K562 (cell line): ENCODE measurements around the gene NFKBIB. TPM values are rescaled to one million over a fixed set of nuclear protein-coding genes. Genes with fewer than 3 reads are reported as not detected.

Experiments used
- BCL6 ChIP-seq: fragments of 250-450 bp; sonication (Bioruptor Pico); IDR thresholded peaks from 2 replicates; pipeline ENCODE4 v1.4.0; 2020
- BRCA1 ChIP-seq, 2 experiments: fragments of 450-650 bp in 1 of 2; sonication (generic) in 1 of 2; formaldehyde crosslinking in 1 of 2; IDR thresholded peaks; 2 replicates each; pipeline versions ENCODE4 v1.5.0 to v1.6.1; 2017 to 2020; ENCODE audit warnings: mild to moderate bottlenecking in 1 of 2, missing genetic modification reagents in 1 of 2
- BRF1 ChIP-seq: IDR thresholded peaks from 3 replicates; pipeline ENCODE4 v1.6.1; 2011; ENCODE audit warnings: borderline replicate concordance, mild to moderate bottlenecking; ENCODE audit not compliant: insufficient read length; ENCODE audit errors: extremely low read depth
- CEBPB ChIP-seq: fragments of 450-650 bp; IDR thresholded peaks from 2 replicates; pipeline ENCODE4 v1.6.1; 2016; ENCODE audit warnings: missing genetic modification characterization, missing compliant biosample characterization
- CREB3 ChIP-seq: fragments of 450-650 bp; conservative IDR thresholded peaks from 2 replicates; pipeline ENCODE4 v1.6.1; 2016; ENCODE audit warnings: missing genetic modification characterization, low read depth, mild to moderate bottlenecking, missing compliant biosample characterization, moderate library complexity
- DLX4 ChIP-seq: fragments of 250-450 bp; sonication (Bioruptor Pico); IDR thresholded peaks from 2 replicates; pipeline ENCODE4 v1.6.1; 2021; ENCODE audit warnings: mild to moderate bottlenecking
- ELF2 ChIP-seq: fragments of 250-450 bp; sonication (Bioruptor Pico); IDR thresholded peaks from 2 replicates; pipeline ENCODE4 v1.5.0; 2021; ENCODE audit warnings: mild to moderate bottlenecking
- ETV5 ChIP-seq: sonication (generic); formaldehyde crosslinking; IDR thresholded peaks from 2 replicates; pipeline ENCODE4 v1.4.0; 2020; ENCODE audit warnings: low read depth, mild to moderate bottlenecking, missing genetic modification reagents
- FOXJ2 ChIP-seq: fragments of 200-800 bp; sonication (Bioruptor generic); IDR thresholded peaks from 2 replicates; pipeline ENCODE4 v1.6.1; 2016; ENCODE audit warnings: missing genetic modification characterization, missing compliant biosample characterization
- KDM2B ChIP-seq: fragments of 250-450 bp; sonication (Bioruptor Pico); IDR thresholded peaks from 2 replicates; pipeline ENCODE4 v1.8.0; 2021; ENCODE audit warnings: mild to moderate bottlenecking, moderate library complexity
- MIER1 ChIP-seq: fragments of 450-650 bp; IDR thresholded peaks from 2 replicates; pipeline ENCODE4 v1.6.1; 2016; ENCODE audit warnings: antibody characterized with exemption, mild to moderate bottlenecking, low read depth
- MTA3 ChIP-seq: fragments of 450-650 bp; formaldehyde crosslinking; IDR thresholded peaks from 2 replicates; pipeline ENCODE4 v1.6.1; 2017; ENCODE audit warnings: mild to moderate bottlenecking, borderline replicate concordance
- MYC ChIP-seq, 2 experiments: fragments of 250-450 bp in 1 of 2; sonication (Bioruptor Pico) in 1 of 2; IDR thresholded peaks; 2 replicates each; pipeline versions ENCODE4 v1.5.1 to v1.6.1; 2012 to 2021; ENCODE audit warnings: low read depth in 2 of 2, borderline replicate concordance in 1 of 2, improper control_type of control experiment in 1 of 2, low read length in 1 of 2, mild to moderate bottlenecking in 1 of 2, moderate library complexity in 1 of 2
- NR1H2 ChIP-seq: sonication (generic); formaldehyde crosslinking; IDR thresholded peaks from 2 replicates; pipeline ENCODE4 v1.4.0; 2020; ENCODE audit warnings: mild to moderate bottlenecking, missing genetic modification reagents
- PHB2 ChIP-seq: fragments of 450-650 bp; IDR thresholded peaks from 2 replicates; pipeline ENCODE4 v1.6.1; 2017; ENCODE audit warnings: low read depth
- POLR2G ChIP-seq: fragments of 200-400 bp; formaldehyde crosslinking; IDR thresholded peaks from 2 replicates; pipeline ENCODE4 v1.6.1; 2017; ENCODE audit warnings: low read depth, mild to moderate bottlenecking, antibody characterized with exemption, low read length, moderate library complexity
- PPARD ChIP-seq: fragments of 250-450 bp; sonication (Bioruptor Pico); IDR thresholded peaks from 2 replicates; pipeline ENCODE4 v1.8.0; 2022; ENCODE audit warnings: inconsistent platforms, mild to moderate bottlenecking, moderate library complexity
- STAT5A ChIP-seq: IDR thresholded peaks from 2 replicates; pipeline ENCODE4 v1.6.1; 2012; ENCODE audit warnings: low read length, inconsistent platforms, borderline replicate concordance
- TAF1 ChIP-seq: IDR thresholded peaks from 2 replicates; pipeline ENCODE4 v1.6.1; 2011; ENCODE audit warnings: mild to moderate bottlenecking, low read length, moderate library complexity; ENCODE audit not compliant: insufficient read depth, control insufficient read depth, severe bottlenecking; ENCODE audit errors: extremely low read depth
- YBX1 ChIP-seq: fragments of 450-650 bp; IDR thresholded peaks from 2 replicates; pipeline ENCODE4 v1.7.1; 2016; ENCODE audit warnings: mild to moderate bottlenecking
- ZBTB5 ChIP-seq: fragments of 450-650 bp; IDR thresholded peaks from 2 replicates; pipeline ENCODE4 v1.6.1; 2017; ENCODE audit warnings: antibody characterized with exemption
- ZKSCAN8 ChIP-seq: fragments of 200-800 bp; sonication (Bioruptor generic); IDR thresholded peaks from 2 replicates; pipeline ENCODE4 v1.6.1; 2016; ENCODE audit warnings: missing genetic modification characterization, missing compliant biosample characterization
- ZNF121 ChIP-seq: sonication (generic); formaldehyde crosslinking; conservative IDR thresholded peaks from 2 replicates; pipeline ENCODE4 v1.8.0; 2022; ENCODE audit warnings: missing genetic modification reagents
- ZNF282 ChIP-seq: sonication (generic); formaldehyde crosslinking; IDR thresholded peaks from 2 replicates; pipeline ENCODE4 v1.8.1; 2023; ENCODE audit warnings: missing genetic modification reagents
- ZNF511 ChIP-seq: sonication (generic); formaldehyde crosslinking; IDR thresholded peaks from 2 replicates; pipeline ENCODE4 v1.8.0; 2022; ENCODE audit warnings: mild to moderate bottlenecking, missing genetic modification reagents
- ZNF551 ChIP-seq: fragments of 250-450 bp; sonication (Bioruptor Pico); IDR thresholded peaks from 2 replicates; pipeline ENCODE4 v1.5.0; 2021; ENCODE audit warnings: mild to moderate bottlenecking, moderate library complexity
- ZNF764 ChIP-seq: fragments of 250-450 bp; sonication (Bioruptor Pico); IDR thresholded peaks from 2 replicates; pipeline ENCODE4 v1.4.0; 2020; ENCODE audit warnings: low read depth, mild to moderate bottlenecking, moderate library complexity
- polyA plus RNA-seq, 8 experiments: library from polyadenylated mRNA; depleted of rRNA in 4 of 8; stranded (reverse) in 5 of 8; unstranded in 3 of 8; fragments of >200 nt; fragmentation: Nextera tagmentation in 2 of 8; fragmentation: Illumina TruSeq in 1 of 8; extraction: Ambion mirVana in 2 of 8; extraction: Trizol in 1 of 8; gene quantifications; 2 replicates each; pipeline versions ENCODE4 v1.2.1 to v1.2.3, GENCODE V29; 2011 to 2014; ENCODE audit warnings: inconsistent platforms in 1 of 8, missing spikeins in 1 of 8
- total RNA-seq, 7 experiments: library from RNA; depleted of rRNA in 6 of 7; stranded (reverse); fragments of >200 nt in 6 of 7; fragmentation: Illumina TruSeq in 2 of 7; extraction: Trizol in 2 of 7; gene quantifications; 2 replicates each; pipeline versions ENCODE4 v1.2.1 to v1.2.3, GENCODE V29; 2011 to 2021; ENCODE audit warnings: low replicate concordance in 1 of 7

NFKBIB gene
- total and polyA plus RNA-seq, 9 of the 15 experiments (the other 6 are each of a cell fraction or from before 2014, with no cell fraction given): 1.5 to 44.9 (median 10.4) TPM

GRCh38 chr19:38850436-38850975, 49.3 kb upstream of the NFKBIB start (continued):
- TF ChIP-seq MYC (IDR thresholded peaks at IDR 0.05; ENCODE audit: low read depth, low read length) (no peak; the same call in 1 of the 2 replicates), MYC (CRISPR knock-in tag; IDR thresholded peaks at IDR 0.05; ENCODE audit: borderline replicate concordance, low read depth) (no peak), ZNF282 (no peak), POLR2G (no peak), ZNF121 (no peak), NR1H2 (CRISPR knock-in tag) (no peak), BRF1 (no peak), MTA3 (no peak), CEBPB (tag) (no peak), BRCA1 (IDR thresholded peaks at IDR 0.05) (no peak), BRCA1 (CRISPR knock-in tag; IDR thresholded peaks at IDR 0.05) (no peak), CREB3 (tag) (no peak), ZNF511 (CRISPR knock-in tag) (no peak), ZBTB5 (no peak), FOXJ2 (tag) (no peak), ETV5 (CRISPR knock-in tag) (no peak; the same call in 1 of the 2 replicates), ZKSCAN8 (CRISPR knock-in tag) (no peak), PPARD (no peak), YBX1 (no peak), MIER1 (no peak), TAF1 (no peak), DLX4 (CRISPR knock-in tag) (no peak), PHB2 (no peak), ZNF764 (CRISPR knock-in tag) (no peak), BCL6 (CRISPR knock-in tag) (no peak), ZNF551 (CRISPR knock-in tag) (no peak), ELF2 (CRISPR knock-in tag) (peak; percentile 82), STAT5A (no peak), KDM2B (no peak)
